CD14-positive monocyte (primary cell): ENCODE data around the gene NEURL1B. TPM values are rescaled to one million over a fixed set of nuclear protein-coding genes. Genes with fewer than 3 reads are reported as not detected.

Experiments used
- DNase-seq, 3 donors: peaks; one replicate each; pipeline ENCODE4 v3.0.0-alpha.2; 2011 to 2022
- H2AFZ ChIP-seq: 2 replicates; pipeline ENCODE4 v1.6.0; 2012; ENCODE audit warnings: mild to moderate bottlenecking, low read depth, low read length, inconsistent platforms; ENCODE audit not compliant: insufficient read depth, poor library complexity, severe bottlenecking
- H3K27ac ChIP-seq, 2 donors: 1 replicate in 1 of 2; 2 replicates in 1 of 2; pipeline ENCODE4 v1.5.1; 2012 to 2013; ENCODE audit warnings: low read length in 2 of 2, control low read depth in 1 of 2, inconsistent platforms in 1 of 2, low read depth in 1 of 2, mild to moderate bottlenecking in 1 of 2
- H3K27me3 ChIP-seq, 2 donors: one replicate each; pipeline versions ENCODE4 v1.6.0 to v1.6.1; 2011 to 2013; ENCODE audit warnings: low read length in 2 of 2; ENCODE audit not compliant: control insufficient read depth in 2 of 2, insufficient read depth in 2 of 2
- H3K36me3 ChIP-seq, 2 donors: replicated peaks in 1 of 2; 1 replicate in 1 of 2; 2 replicates in 1 of 2; pipeline versions ENCODE4 v1.5.1 to v1.6.1; 2012 to 2013; ENCODE audit warnings: low read length in 2 of 2, control low read depth in 1 of 2, inconsistent platforms in 1 of 2, mild to moderate bottlenecking in 1 of 2; ENCODE audit not compliant: insufficient read depth in 2 of 2, control insufficient read depth in 1 of 2
- H3K4me1 ChIP-seq, 2 donors: 1 replicate in 1 of 2; 2 replicates in 1 of 2; pipeline versions ENCODE4 v1.5.1 to v1.6.1; 2012 to 2013; ENCODE audit warnings: low read length in 2 of 2, control low read depth in 1 of 2, inconsistent platforms in 1 of 2, mild to moderate bottlenecking in 1 of 2, moderate library complexity in 1 of 2; ENCODE audit not compliant: insufficient read depth in 2 of 2, control insufficient read depth in 1 of 2
- H3K4me2 ChIP-seq: replicated peaks from 2 replicates; pipeline ENCODE3; 2012; ENCODE audit warnings: low read length, moderate library complexity, mild to moderate bottlenecking; ENCODE audit not compliant: poor library complexity, severe bottlenecking; ENCODE audit errors: extremely low read depth
- H3K4me3 ChIP-seq, 3 experiments: fragments of 200-600 bp in 1 of 3; sonication (generic) in 1 of 3; replicated peaks in 1 of 3; 1 replicate in 2 of 3; 2 replicates in 1 of 3; pipeline ENCODE4 v1.5.1; 2011 to 2013; ENCODE audit warnings: low read length in 3 of 3, mild to moderate bottlenecking in 3 of 3, control low read depth in 2 of 3, low read depth in 2 of 3, inconsistent platforms in 1 of 3, moderate library complexity in 1 of 3
- H3K79me2 ChIP-seq: 2 replicates; pipeline ENCODE4 v1.6.0; 2012; ENCODE audit warnings: mild to moderate bottlenecking, control low read depth, inconsistent platforms, low read length, moderate library complexity; ENCODE audit not compliant: insufficient read depth
- H3K9ac ChIP-seq: 2 replicates; pipeline ENCODE4 v1.6.0; 2017; ENCODE audit warnings: low read length, mild to moderate bottlenecking; ENCODE audit not compliant: insufficient read depth, poor library complexity, severe bottlenecking
- H3K9me3 ChIP-seq, 2 donors: replicated peaks in 1 of 2; 1 replicate in 1 of 2; 2 replicates in 1 of 2; pipeline versions ENCODE4 v1.5.1 to v1.6.1; 2012 to 2013; ENCODE audit warnings: low read length in 2 of 2, control low read depth in 1 of 2; ENCODE audit not compliant: control insufficient read depth in 1 of 2, insufficient read depth in 1 of 2
- H4K20me1 ChIP-seq: 2 replicates; pipeline ENCODE4 v1.6.0; 2012; ENCODE audit warnings: mild to moderate bottlenecking, low read length, control low read depth, moderate library complexity; ENCODE audit not compliant: insufficient read depth
- H3K27ac Mint-ChIP-seq, 7 donors: one replicate each; pipeline ENCODE4 v1.8.0; 2020; ENCODE audit warnings: mild to moderate bottlenecking in 7 of 7, mixed read lengths in 7 of 7, moderate library complexity in 6 of 7, inconsistent platforms in 2 of 7
- H3K27me3 Mint-ChIP-seq, 3 donors: one replicate each; pipeline ENCODE4 v1.8.0; 2021 to 2022; ENCODE audit warnings: low read depth in 3 of 3, mild to moderate bottlenecking in 3 of 3, mixed read lengths in 3 of 3, moderate library complexity in 3 of 3, inconsistent platforms in 1 of 3
- H3K36me3 Mint-ChIP-seq, 2 donors: one replicate each; pipeline ENCODE4 v1.8.0; 2020; ENCODE audit warnings: mixed read lengths in 2 of 2, inconsistent platforms in 1 of 2, mild to moderate bottlenecking in 1 of 2
- H3K4me1 Mint-ChIP-seq: one replicate; pipeline ENCODE4 v1.8.0; 2020; ENCODE audit warnings: mild to moderate bottlenecking, mixed read lengths
- H3K4me3 Mint-ChIP-seq, 2 donors: one replicate each; pipeline ENCODE4 v1.8.0; 2020; ENCODE audit warnings: mild to moderate bottlenecking in 2 of 2, mixed read lengths in 2 of 2, moderate library complexity in 1 of 2
- H3K9me3 Mint-ChIP-seq, 7 donors: one replicate each; pipeline ENCODE4 v1.8.0; 2020 to 2022; ENCODE audit warnings: mixed read lengths in 7 of 7, mild to moderate bottlenecking in 6 of 7, moderate library complexity in 6 of 7, inconsistent platforms in 2 of 7
- WGBS: methylation state at CpG from one replicate; pipeline ENCODE4 v1.1.5; 2013; ENCODE audit warnings: missing lambda C conversion rate; ENCODE audit not compliant: insufficient coverage; 5-methylcytosine and 5-hydroxymethylcytosine counted together
- intact Hi-C, 2 donors: fragments of 100-400 bp; cut with micrococcal nuclease; formaldehyde crosslinking; loops; one replicate each; pipeline versions ENCODE4 v1.15.0 to v1.15.1; 2023
- polyA plus RNA-seq, 3 donors: library from polyadenylated mRNA; depleted of rRNA in 1 of 3; unstranded in 2 of 3; stranded (reverse) in 1 of 3; fragments of 300-500 nt in 2 of 3; fragments of >200 nt in 1 of 3; fragmentation: Illumina TruSeq in 2 of 3; gene quantifications; 1 replicate in 2 of 3; 2 replicates in 1 of 3; pipeline ENCODE4 v1.2.3, GENCODE V29; 2012 to 2021
- TF ChIP-seq, protein P1 (sequence below): fragments of 200-600 bp; IDR thresholded peaks from one replicate; pipeline ENCODE4 v1.8.0; 2022; ENCODE audit warnings: antibody characterized with exemption, mild to moderate bottlenecking

NEURL1B gene
- polyA plus RNA-seq, 3 donors: 0.01 TPM; not detected in 2

DNA sequence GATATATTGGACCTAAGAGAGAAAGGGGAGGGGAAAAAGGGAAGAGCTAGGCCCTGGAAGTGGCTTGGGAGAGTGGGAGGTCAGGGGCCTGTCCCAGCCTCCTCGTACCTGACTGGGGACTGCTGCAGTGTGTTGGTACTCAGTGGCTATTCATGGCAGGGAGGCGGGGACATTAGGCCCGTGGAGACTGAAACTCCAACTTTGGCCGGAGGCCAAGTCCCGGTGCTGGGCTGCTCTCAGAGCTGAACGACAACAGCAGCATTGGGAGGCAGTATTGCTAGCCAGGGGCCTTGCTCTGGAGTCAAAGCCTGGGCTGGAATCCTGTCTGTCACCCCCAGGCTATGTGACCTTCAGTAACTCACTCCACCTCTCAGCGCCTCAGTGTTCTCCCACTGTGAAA lies 37.8 kb downstream of the NEURL1B start:
- intact Hi-C loops: no loop called here

DNA sequence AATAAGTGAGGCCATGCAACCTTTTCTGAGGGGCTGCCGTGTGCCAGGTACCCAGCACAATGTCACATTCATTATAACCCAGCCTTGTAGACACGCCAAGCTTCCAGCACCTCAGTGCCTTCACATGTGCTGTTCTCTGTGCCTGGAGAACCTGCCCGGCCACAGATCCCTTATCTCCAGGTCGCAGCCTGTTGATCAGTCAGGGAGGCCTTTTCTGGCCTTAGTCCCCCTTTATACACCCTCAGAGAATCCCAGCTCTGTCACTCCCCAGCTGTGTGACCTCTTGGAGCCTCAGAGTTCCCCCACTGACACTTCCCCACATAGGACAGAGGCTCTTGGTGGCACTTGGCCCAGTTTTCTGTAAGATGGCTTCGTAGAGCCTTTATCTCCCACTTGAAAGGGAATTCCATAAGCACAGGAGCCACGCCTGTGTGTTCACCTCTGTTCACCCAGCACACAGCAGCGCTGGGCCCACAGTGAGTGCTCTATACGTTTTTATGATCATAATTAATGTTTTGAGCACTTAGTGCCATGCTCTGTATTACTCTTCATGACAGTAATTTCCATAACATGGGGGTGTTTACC lies 38.7 kb downstream of the NEURL1B start:
- Mint-ChIP-seq H3K27ac (peak overlapping the region in 1 of 7 donors; percentile 58), H3K36me3 (peaks cover 8 to 14% of the 10 kb centered on the region in 2 donors), H3K9me3 (peaks cover 7 to 13% (median 11%) of the 10 kb centered on the region in 7 donors), H3K27me3 (peaks cover 6 to 11% (median 9%) of the 10 kb centered on the region in 3 donors), H3K4me1 (peaks cover 15% of the 10 kb centered on the region), H3K4me3 (no peak overlapping the region)
- intact Hi-C loops: no loop called here
- Histone ChIP-seq H3K27me3 (peaks cover 0 to 7% of the 10 kb centered on the region in 2 donors), H3K4me1 (peaks cover 0 to 4% of the 10 kb centered on the region in 2 donors), H3K4me2 (no peak overlapping the region), H3K9ac (no peak overlapping the region), H4K20me1 (no peaks in the 10 kb centered on the region), H3K79me2 (no peaks in the 10 kb centered on the region), H3K9me3 (peaks cover 0 to 9% of the 10 kb centered on the region in 2 donors), H2AFZ (no peak overlapping the region), H3K4me3 (no peak overlapping the region), H3K36me3 (no peaks in the 10 kb centered on the region), H3K27ac (no peak overlapping the region)
- 88% methylated on average over 5 of the region's 8 CpGs for WGBS
- no peak for DNase-seq
- TF ChIP-seq, protein P1, sequence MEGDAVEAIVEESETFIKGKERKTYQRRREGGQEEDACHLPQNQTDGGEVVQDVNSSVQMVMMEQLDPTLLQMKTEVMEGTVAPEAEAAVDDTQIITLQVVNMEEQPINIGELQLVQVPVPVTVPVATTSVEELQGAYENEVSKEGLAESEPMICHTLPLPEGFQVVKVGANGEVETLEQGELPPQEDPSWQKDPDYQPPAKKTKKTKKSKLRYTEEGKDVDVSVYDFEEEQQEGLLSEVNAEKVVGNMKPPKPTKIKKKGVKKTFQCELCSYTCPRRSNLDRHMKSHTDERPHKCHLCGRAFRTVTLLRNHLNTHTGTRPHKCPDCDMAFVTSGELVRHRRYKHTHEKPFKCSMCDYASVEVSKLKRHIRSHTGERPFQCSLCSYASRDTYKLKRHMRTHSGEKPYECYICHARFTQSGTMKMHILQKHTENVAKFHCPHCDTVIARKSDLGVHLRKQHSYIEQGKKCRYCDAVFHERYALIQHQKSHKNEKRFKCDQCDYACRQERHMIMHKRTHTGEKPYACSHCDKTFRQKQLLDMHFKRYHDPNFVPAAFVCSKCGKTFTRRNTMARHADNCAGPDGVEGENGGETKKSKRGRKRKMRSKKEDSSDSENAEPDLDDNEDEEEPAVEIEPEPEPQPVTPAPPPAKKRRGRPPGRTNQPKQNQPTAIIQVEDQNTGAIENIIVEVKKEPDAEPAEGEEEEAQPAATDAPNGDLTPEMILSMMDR: no peak

More for the DNA sequence above, 37.8 kb downstream of the NEURL1B start:
- Histone ChIP-seq H3K4me3 (no peak overlapping the region), H3K9me3 (peaks cover 0 to 9% of the 10 kb centered on the region in 2 donors), H3K27me3 (peaks cover 0 to 7% of the 10 kb centered on the region in 2 donors), H3K27ac (no peak overlapping the region), H3K4me2 (no peak overlapping the region), H3K4me1 (no peaks in the 10 kb centered on the region), H3K36me3 (no peaks in the 10 kb centered on the region), H3K79me2 (no peaks in the 10 kb centered on the region), H4K20me1 (no peaks in the 10 kb centered on the region), H2AFZ (no peak overlapping the region), H3K9ac (no peak overlapping the region)
- TF ChIP-seq, protein P1: no peak
- Mint-ChIP-seq H3K27ac (no peak overlapping the region), H3K36me3 (peaks cover 8 to 14% of the 10 kb centered on the region in 2 donors), H3K27me3 (peaks cover 6 to 9% (median 6%) of the 10 kb centered on the region in 3 donors), H3K9me3 (peaks cover 7 to 13% (median 11%) of the 10 kb centered on the region in 7 donors), H3K4me1 (peaks cover 11% of the 10 kb centered on the region), H3K4me3 (no peak overlapping the region)
- WGBS: 80% methylated on average over 6 of the region's 7 CpGs
- DNase-seq: no peak
